Chondrocyte (in vitro differentiated cells): ENCODE measurements around the gene DISC1. TPM values are rescaled to one million over a fixed set of nuclear protein-coding genes. Genes with fewer than 3 reads are reported as not detected.

ENCODE experiments used
- DNase-seq: peaks from one replicate; pipeline ENCODE4 v3.0.0; 2021; ENCODE audit warnings: mixed read lengths, low spot score
- H3K27ac Mint-ChIP-seq: one replicate; pipeline ENCODE4 v1.8.0; 2021; ENCODE audit warnings: mild to moderate bottlenecking, moderate library complexity, mixed read lengths; ENCODE audit not compliant: unreplicated experiment
- H3K27me3 Mint-ChIP-seq: 2 replicates; pipeline ENCODE4 v1.8.0; 2021; ENCODE audit warnings: low read depth, mixed read lengths
- H3K36me3 Mint-ChIP-seq: 2 replicates; pipeline ENCODE4 v1.8.0; 2021; ENCODE audit warnings: low read depth, mixed read lengths
- H3K4me1 Mint-ChIP-seq: 2 replicates; pipeline ENCODE4 v1.8.0; 2021; ENCODE audit warnings: low read depth, mild to moderate bottlenecking, mixed read lengths
- H3K4me3 Mint-ChIP-seq: one replicate; pipeline ENCODE4 v1.8.0; 2021; ENCODE audit warnings: mild to moderate bottlenecking, moderate library complexity, mixed read lengths; ENCODE audit not compliant: unreplicated experiment
- H3K9me3 Mint-ChIP-seq: 2 replicates; pipeline ENCODE4 v1.8.0; 2021; ENCODE audit warnings: low read depth, mixed read lengths
- CTCF ChIP-seq: fragments of 200-600 bp; sonication (generic); IDR thresholded peaks from 2 replicates; pipeline ENCODE4 v1.5.0; 2021; ENCODE audit warnings: antibody characterized with exemption, mild to moderate bottlenecking, moderate library complexity
- total RNA-seq: library from RNA; stranded (reverse); gene quantifications from 3 replicates; pipeline ENCODE4 v1.2.1, GENCODE V29; 2021

The DISC1 gene
- total RNA-seq, 1 donor from 2014 or later, result 5.0 TPM

- Mint-ChIP-seq H3K27ac (no peak overlapping the region), H3K27me3 (no peaks in the 10 kb centered on the region), H3K4me3 (no peak overlapping the region), H3K9me3 (peaks cover 6% of the 10 kb centered on the region), H3K36me3 (peaks cover 3% of the 10 kb centered on the region), H3K4me1 (no peaks in the 10 kb centered on the region)
- no peak for DNase-seq
- TF ChIP-seq CTCF, result no peak
These were observed 336.0 kb downstream of the DISC1 start for GRCh38 chr1:231962636-231963035.

- H3K4me3 Mint-ChIP-seq, result no peak overlapping the region
- no peaks in the 10 kb centered on the region for H3K27me3 Mint-ChIP-seq
- peaks cover 3% of the 10 kb centered on the region for H3K36me3 Mint-ChIP-seq
- no peak overlapping the region for H3K27ac Mint-ChIP-seq
- peaks cover 6% of the 10 kb centered on the region for H3K9me3 Mint-ChIP-seq
- no peak for DNase-seq
- TF ChIP-seq CTCF, result no peak
- H3K4me1 Mint-ChIP-seq, result no peaks in the 10 kb centered on the region
These were observed 337.7 kb downstream of the DISC1 start for GRCh38 chr1:231964241-231964640.

GRCh38 chr1:231964961-231965360, 338.4 kb downstream of the DISC1 start:
- Mint-ChIP-seq H3K9me3 (peaks cover 6% of the 10 kb centered on the region), H3K27me3 (no peaks in the 10 kb centered on the region), H3K4me1 (no peaks in the 10 kb centered on the region), H3K27ac (no peak overlapping the region), H3K4me3 (no peak overlapping the region), H3K36me3 (peaks cover 3% of the 10 kb centered on the region)
- no peak for DNase-seq
- no peak for TF ChIP-seq CTCF

- H3K27me3 Mint-ChIP-seq, result no peaks in the 10 kb centered on the region
These were observed 339.0 kb downstream of the DISC1 start for GRCh38 chr1:231965615-231966014.

GRCh38 chr1:231966983-231967382, 340.4 kb downstream of the DISC1 start:
- Mint-ChIP-seq H3K4me3 (no peak overlapping the region), H3K9me3 (peaks cover 4% of the 10 kb centered on the region)
- no peak for TF ChIP-seq CTCF

More at GRCh38 chr1:231965615-231966014, 339.0 kb downstream of the DISC1 start:
- no peak for TF ChIP-seq CTCF
- Mint-ChIP-seq H3K27ac (no peak overlapping the region), H3K9me3 (peaks cover 6% of the 10 kb centered on the region), H3K36me3 (peaks cover 3% of the 10 kb centered on the region), H3K4me3 (no peak overlapping the region), H3K4me1 (peaks cover under 1% of the 10 kb centered on the region)
- no peak for DNase-seq

More at GRCh38 chr1:231966983-231967382, 340.4 kb downstream of the DISC1 start:
- Mint-ChIP-seq H3K36me3 (no peaks in the 10 kb centered on the region), H3K27ac (no peak overlapping the region), H3K27me3 (no peaks in the 10 kb centered on the region), H3K4me1 (peaks cover 14% of the 10 kb centered on the region)
- DNase-seq, result no peak
